Small intestine (tissue), 7 donors: ENCODE results near the gene ATOSB. TPM values are rescaled to one million over a fixed set of nuclear protein-coding genes. Genes with fewer than 3 reads are reported as not detected.

Source experiments
- DNase-seq, 2 donors: peaks; one replicate each; pipeline versions ENCODE4 v3.0.0 to v3.0.0-alpha.2; 2013
- FAIRE-seq: peaks from 2 replicates; lab custom pipeline; 2012; peaks lifted over from hg19 to GRCh38; lab: Jason Lieb, UNC
- H3K27ac ChIP-seq, 3 donors: one replicate each; pipeline ENCODE4 v1.5.1; 2013; ENCODE audit warnings: low read length in 2 of 3, mild to moderate bottlenecking in 2 of 3, control low read depth in 1 of 3, inconsistent platforms in 1 of 3, low read depth in 1 of 3, moderate library complexity in 1 of 3
- H3K27me3 ChIP-seq, 3 donors: one replicate each; pipeline ENCODE4 v1.6.1; 2013; ENCODE audit warnings: low read length in 3 of 3, inconsistent platforms in 1 of 3; ENCODE audit not compliant: control insufficient read depth in 3 of 3, insufficient read depth in 3 of 3
- H3K36me3 ChIP-seq, 3 donors: one replicate each; pipeline ENCODE4 v1.6.1; 2013; ENCODE audit warnings: low read length in 3 of 3, inconsistent platforms in 1 of 3, low read depth in 1 of 3, mild to moderate bottlenecking in 1 of 3, moderate library complexity in 1 of 3; ENCODE audit not compliant: control insufficient read depth in 3 of 3, insufficient read depth in 2 of 3
- H3K4me1 ChIP-seq, 3 donors: one replicate each; pipeline ENCODE4 v1.6.1; 2013; ENCODE audit warnings: low read length in 2 of 3, inconsistent platforms in 1 of 3, low read depth in 1 of 3, mild to moderate bottlenecking in 1 of 3, moderate library complexity in 1 of 3; ENCODE audit not compliant: control insufficient read depth in 3 of 3, insufficient read depth in 2 of 3
- H3K4me3 ChIP-seq, 3 donors: one replicate each; pipeline ENCODE4 v1.5.1; 2013; ENCODE audit warnings: low read length in 3 of 3, control low read depth in 1 of 3, inconsistent platforms in 1 of 3, low read depth in 1 of 3, mild to moderate bottlenecking in 1 of 3, moderate library complexity in 1 of 3
- H3K9me3 ChIP-seq, 2 donors: one replicate each; pipeline ENCODE4 v1.6.1; 2013; ENCODE audit warnings: low read depth in 1 of 2, low read length in 1 of 2; ENCODE audit not compliant: control insufficient read depth in 2 of 2, insufficient read depth in 1 of 2
- WGBS, 3 donors: extraction: QIAGEN DNeasy Blood & Tissue Kit; methylation state at CpG; one replicate each; pipeline ENCODE4 v1.1.7; 2013; 5-methylcytosine and 5-hydroxymethylcytosine counted together
- polyA plus RNA-seq, 4 donors: library from polyadenylated mRNA; stranded (reverse) in 3 of 4; unstranded in 1 of 4; fragments of 200-250 nt in 3 of 4; fragments of 120-200 nt in 1 of 4; gene quantifications; one replicate each; pipeline versions ENCODE4 v1.2.1 to v1.2.3, GENCODE V29; 2013
- donor health status: healthy with polysubstance abuse.
- donor health status: control.
- donor health status: control.
- donor health status: Bipolar disorder and iron deficiency.
- donor health status: healthy.

ATOSB gene
- polyA plus RNA-seq, 4 donors = 9.6 to 20.1 (median 14.5) TPM

DNA sequence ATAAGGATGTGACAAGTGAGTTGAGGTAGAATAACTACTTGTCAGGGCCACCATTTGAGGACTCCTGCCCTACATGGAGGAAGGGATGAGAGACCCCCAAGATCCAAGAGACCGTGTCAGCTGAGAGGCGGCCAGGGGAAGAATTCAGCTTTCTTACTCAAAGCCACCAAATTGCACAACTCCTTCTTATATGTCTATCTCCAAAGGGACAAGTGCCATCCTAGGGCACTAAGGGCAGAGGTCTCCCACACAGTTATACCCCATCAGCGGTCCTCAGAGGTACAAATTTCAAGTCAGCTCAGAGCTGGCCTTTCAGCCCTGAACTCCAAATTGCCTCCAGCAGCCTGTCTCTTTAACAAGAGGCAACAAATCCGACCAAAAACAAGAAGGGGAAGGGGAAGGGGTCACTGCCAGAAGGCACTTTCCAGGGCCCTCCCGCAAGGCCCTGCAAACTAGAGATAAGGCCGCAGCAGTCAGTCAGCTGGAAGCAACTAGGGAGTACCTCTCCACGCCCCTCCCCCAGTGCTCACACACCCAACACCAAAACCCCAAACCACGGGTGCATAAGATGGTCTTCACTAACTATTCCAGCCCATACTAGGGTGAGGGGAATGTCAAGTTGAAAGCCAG is 6.6 kb downstream of the ATOSB start:
- H3K4me3 ChIP-seq = no peak overlapping the region
- no peaks in the 10 kb centered on the region for H3K27me3 ChIP-seq
- H3K36me3 ChIP-seq = peaks cover 3 to 52% (median 13%) of the 10 kb centered on the region in 3 donors
- H3K27ac ChIP-seq = no peak overlapping the region
- no peaks in the 10 kb centered on the region for H3K9me3 ChIP-seq
- no peak for DNase-seq
- no peak for FAIRE-seq
- peaks cover 10 to 28% (median 19%) of the 10 kb centered on the region in 3 donors for H3K4me1 ChIP-seq
- WGBS, 3 donors = 63 to 68% (median 67%) methylated on average over 8 of the region's 8 CpGs

GRCh38 chr9:35108461-35108860 is 7.2 kb downstream of the ATOSB start:
- FAIRE-seq (no peak), DNase-seq (no peak)
- H3K36me3 ChIP-seq = peaks cover 3 to 52% (median 13%) of the 10 kb centered on the region in 3 donors
- H3K27me3 ChIP-seq = no peaks in the 10 kb centered on the region
- no peak overlapping the region for H3K27ac ChIP-seq
- WGBS, 3 donors = 91 to 98% (median 94%) methylated on average over 6 of the region's 6 CpGs
- H3K4me3 ChIP-seq = no peak overlapping the region
- peaks cover 10 to 26% (median 17%) of the 10 kb centered on the region in 3 donors for H3K4me1 ChIP-seq
- no peaks in the 10 kb centered on the region for H3K9me3 ChIP-seq

DNA sequence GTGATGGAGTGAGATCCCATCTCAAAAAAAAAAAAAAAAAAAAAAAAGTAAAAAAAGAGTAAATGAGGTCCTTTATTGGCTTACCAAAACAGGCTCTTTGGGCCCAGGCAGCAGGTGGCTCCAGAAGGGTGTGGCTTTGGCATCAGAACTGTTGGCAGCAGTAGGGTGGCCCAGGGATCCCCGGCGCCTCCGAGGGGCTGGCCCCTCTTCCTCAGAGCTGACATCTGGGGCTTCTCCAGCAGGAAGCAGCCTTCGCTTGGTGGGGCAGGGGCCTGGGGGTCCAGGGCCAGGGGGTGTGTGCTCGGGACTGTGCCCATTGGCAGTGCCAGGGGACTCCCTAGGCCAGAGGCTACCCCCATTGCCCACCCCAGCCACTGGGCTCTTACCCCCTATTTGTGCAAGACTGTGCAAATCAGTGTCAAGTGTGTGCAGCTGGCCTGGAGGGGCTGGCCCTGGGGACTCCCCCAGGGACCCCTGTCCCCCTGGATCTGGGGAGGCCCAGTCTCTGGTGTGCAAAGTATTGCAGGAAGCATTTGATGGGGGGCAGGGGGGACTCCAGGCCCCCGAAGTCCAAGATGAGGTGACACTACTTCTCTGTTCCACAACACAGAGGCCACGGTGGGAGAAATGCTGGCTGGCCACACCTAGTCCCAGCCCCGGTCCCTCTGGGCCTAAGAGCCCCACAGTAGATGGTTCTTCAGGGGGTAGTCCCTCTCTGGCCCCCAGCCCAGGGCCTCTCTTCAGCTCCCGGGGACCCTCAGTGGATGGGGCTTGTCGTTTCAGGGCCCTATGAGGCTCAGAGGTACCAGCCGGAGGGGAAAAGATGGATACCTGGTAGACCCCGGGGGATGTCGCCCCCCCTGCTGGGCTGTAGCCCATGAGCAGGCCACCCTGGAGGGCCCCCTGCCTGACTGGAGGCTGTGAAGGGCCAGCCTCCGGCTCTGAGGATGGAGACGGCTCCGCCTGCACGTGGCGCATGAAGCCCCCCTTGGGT is 8.1 kb downstream of the ATOSB start:
- 81 to 83% (median 81%) methylated on average over 17 to 18 of the region's 18 CpGs for WGBS, 3 donors
- FAIRE-seq (no peak), DNase-seq (no peak)
- Histone ChIP-seq H3K4me1 (peaks cover 10 to 26% (median 14%) of the 10 kb centered on the region in 3 donors), H3K9me3 (no peaks in the 10 kb centered on the region), H3K27me3 (no peaks in the 10 kb centered on the region), H3K36me3 (peaks cover 3 to 52% (median 13%) of the 10 kb centered on the region in 3 donors), H3K27ac (no peak overlapping the region), H3K4me3 (no peak overlapping the region)

DNA sequence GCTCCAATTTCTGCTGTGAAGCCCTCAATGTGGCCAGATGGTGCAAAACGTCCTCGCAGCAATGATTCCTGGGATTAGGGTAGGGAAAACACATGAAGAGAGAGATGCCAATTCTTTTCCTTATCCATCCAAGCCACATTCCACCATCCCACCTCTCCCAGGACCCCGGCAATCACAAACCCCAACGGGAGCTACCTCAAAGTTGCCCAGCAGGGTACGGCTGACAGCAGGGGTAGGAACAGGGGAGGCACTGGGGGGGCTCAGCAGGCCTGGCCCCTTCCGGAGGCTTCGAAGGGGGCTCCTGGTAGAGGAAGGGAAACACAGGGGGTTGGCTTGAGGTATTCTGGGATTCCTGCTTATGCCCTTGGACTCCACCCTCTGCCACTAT is 9.3 kb downstream of the ATOSB start:
- H3K27me3 ChIP-seq = no peaks in the 10 kb centered on the region
- H3K4me3 ChIP-seq = no peak overlapping the region
- no peak for FAIRE-seq
- peaks cover 3 to 62% (median 13%) of the 10 kb centered on the region in 3 donors for H3K36me3 ChIP-seq
- peaks cover 2 to 27% (median 9%) of the 10 kb centered on the region in 3 donors for H3K4me1 ChIP-seq
- no peaks in the 10 kb centered on the region for H3K9me3 ChIP-seq
- DNase-seq = no peak
- no peak overlapping the region for H3K27ac ChIP-seq
- 87 to 96% (median 94%) methylated on average over 7 of the region's 7 CpGs for WGBS, 3 donors

- Histone ChIP-seq H3K27me3 (no peaks in the 10 kb centered on the region), H3K9me3 (no peaks in the 10 kb centered on the region), H3K4me1 (peaks cover 2 to 24% (median 9%) of the 10 kb centered on the region in 3 donors), H3K36me3 (peaks cover 5 to 68% (median 13%) of the 10 kb centered on the region in 3 donors), H3K27ac (no peak overlapping the region), H3K4me3 (no peak overlapping the region)
- 92 to 97% (median 93%) methylated on average over 13 of the region's 13 CpGs for WGBS, 3 donors
- DNase-seq (no peak), FAIRE-seq (no peak)
Observed at GRCh38 chr9:35105571-35106342, 9.9 kb downstream of the ATOSB start.

GRCh38 chr9:35105126-35105525 is 10.5 kb downstream of the ATOSB start:
- 85 to 92% (median 85%) methylated on average over 12 of the region's 12 CpGs for WGBS, 3 donors
- peaks cover 6 to 71% (median 16%) of the 10 kb centered on the region in 3 donors for H3K36me3 ChIP-seq
- no peaks in the 10 kb centered on the region for H3K9me3 ChIP-seq
- no peak overlapping the region for H3K27ac ChIP-seq
- peaks cover 0 to 18% (median 4%) of the 10 kb centered on the region in 3 donors for H3K4me1 ChIP-seq
- no peak for FAIRE-seq
- no peak for DNase-seq
- H3K27me3 ChIP-seq = no peaks in the 10 kb centered on the region
- H3K4me3 ChIP-seq = no peak overlapping the region

GRCh38 chr9:35104586-35104985 is 11.1 kb downstream of the ATOSB start:
- Histone ChIP-seq H3K4me3 (no peak overlapping the region), H3K4me1 (peaks cover 0 to 17% (median 4%) of the 10 kb centered on the region in 3 donors), H3K36me3 (peaks cover 6 to 75% (median 20%) of the 10 kb centered on the region in 3 donors), H3K27me3 (no peaks in the 10 kb centered on the region), H3K27ac (no peak overlapping the region), H3K9me3 (no peaks in the 10 kb centered on the region)
- DNase-seq = no peak
- no peak for FAIRE-seq
- 90 to 94% (median 93%) methylated on average over 4 of the region's 4 CpGs for WGBS, 3 donors
